WERI-Rb-1 (cell line): ENCODE results near the gene RIT2.

ENCODE experiments used
- DNase-seq: peaks from one replicate; pipeline ENCODE4 v3.0.0-alpha.2; 2020
- H3K27ac ChIP-seq: fragments of 250-450 bp; sonication (Bioruptor Pico); 2 replicates; pipeline ENCODE4 v1.5.1; 2020; ENCODE audit warnings: mild to moderate bottlenecking, moderate library complexity
- H3K27me3 ChIP-seq: fragments of 250-450 bp; sonication (Bioruptor Pico); 2 replicates; pipeline ENCODE4 v1.5.1; 2021; ENCODE audit warnings: mild to moderate bottlenecking, low read depth, moderate library complexity; ENCODE audit not compliant: insufficient read depth, severe bottlenecking
- H3K36me3 ChIP-seq: fragments of 250-450 bp; sonication (Bioruptor Pico); 2 replicates; pipeline ENCODE4 v1.5.1; 2020; ENCODE audit warnings: mild to moderate bottlenecking, moderate library complexity
- H3K4me3 ChIP-seq: 2 replicates; pipeline ENCODE4 v1.5.1; 2011; ENCODE audit warnings: low read depth, mild to moderate bottlenecking, control low read depth, low read length
- H3K9me3 ChIP-seq: fragments of 250-450 bp; sonication (Bioruptor Pico); 2 replicates; pipeline ENCODE4 v1.5.1; 2021; ENCODE audit warnings: mild to moderate bottlenecking, moderate library complexity; ENCODE audit not compliant: severe bottlenecking
- TF ChIP-seq, protein P1 (sequence below): IDR thresholded peaks from 2 replicates; pipeline ENCODE4 v1.5.1; 2011; ENCODE audit warnings: low read depth, mild to moderate bottlenecking, control low read depth, inconsistent platforms, low read length

The RIT2 gene

DNA sequence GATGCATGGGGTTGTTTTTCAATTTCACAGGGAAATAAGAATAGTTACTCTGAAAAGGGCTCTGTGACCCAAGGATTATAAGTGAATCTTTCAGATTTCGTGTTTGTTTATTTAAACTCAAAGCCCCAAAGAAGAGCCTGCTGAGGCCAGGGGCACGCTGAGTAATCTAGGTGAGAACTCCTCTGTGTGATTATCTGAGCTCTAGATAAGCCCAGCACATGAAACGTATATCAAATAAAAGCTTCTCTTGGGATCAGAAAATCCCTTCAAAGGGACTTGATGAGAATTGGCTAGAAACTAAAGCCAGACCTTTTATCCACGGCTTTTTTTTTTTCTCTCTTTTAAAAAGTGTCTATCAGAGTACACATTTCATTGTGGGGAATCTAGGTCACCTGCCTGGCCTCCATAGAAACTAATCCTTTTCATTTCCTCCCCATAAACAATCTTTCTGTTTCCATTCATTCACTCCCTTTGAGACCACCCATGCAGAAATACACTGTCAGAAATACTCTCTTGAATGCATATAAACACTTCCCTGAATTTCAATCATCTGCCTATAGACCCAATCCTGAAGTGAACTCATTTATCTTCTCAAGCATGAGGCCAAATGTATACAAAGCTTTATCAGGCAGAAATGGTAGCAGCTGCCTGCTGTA lies 137.4 kb downstream of the RIT2 start:
- no peaks in the 10 kb centered on the region for H3K36me3 ChIP-seq
- no peak overlapping the region for H3K27ac ChIP-seq
- no peak overlapping the region for H3K4me3 ChIP-seq
- H3K27me3 ChIP-seq: no peaks in the 10 kb centered on the region
- TF ChIP-seq, protein P1, sequence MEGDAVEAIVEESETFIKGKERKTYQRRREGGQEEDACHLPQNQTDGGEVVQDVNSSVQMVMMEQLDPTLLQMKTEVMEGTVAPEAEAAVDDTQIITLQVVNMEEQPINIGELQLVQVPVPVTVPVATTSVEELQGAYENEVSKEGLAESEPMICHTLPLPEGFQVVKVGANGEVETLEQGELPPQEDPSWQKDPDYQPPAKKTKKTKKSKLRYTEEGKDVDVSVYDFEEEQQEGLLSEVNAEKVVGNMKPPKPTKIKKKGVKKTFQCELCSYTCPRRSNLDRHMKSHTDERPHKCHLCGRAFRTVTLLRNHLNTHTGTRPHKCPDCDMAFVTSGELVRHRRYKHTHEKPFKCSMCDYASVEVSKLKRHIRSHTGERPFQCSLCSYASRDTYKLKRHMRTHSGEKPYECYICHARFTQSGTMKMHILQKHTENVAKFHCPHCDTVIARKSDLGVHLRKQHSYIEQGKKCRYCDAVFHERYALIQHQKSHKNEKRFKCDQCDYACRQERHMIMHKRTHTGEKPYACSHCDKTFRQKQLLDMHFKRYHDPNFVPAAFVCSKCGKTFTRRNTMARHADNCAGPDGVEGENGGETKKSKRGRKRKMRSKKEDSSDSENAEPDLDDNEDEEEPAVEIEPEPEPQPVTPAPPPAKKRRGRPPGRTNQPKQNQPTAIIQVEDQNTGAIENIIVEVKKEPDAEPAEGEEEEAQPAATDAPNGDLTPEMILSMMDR: no peak
- no peaks in the 10 kb centered on the region for H3K9me3 ChIP-seq
- DNase-seq: peak; percentile 58

DNA sequence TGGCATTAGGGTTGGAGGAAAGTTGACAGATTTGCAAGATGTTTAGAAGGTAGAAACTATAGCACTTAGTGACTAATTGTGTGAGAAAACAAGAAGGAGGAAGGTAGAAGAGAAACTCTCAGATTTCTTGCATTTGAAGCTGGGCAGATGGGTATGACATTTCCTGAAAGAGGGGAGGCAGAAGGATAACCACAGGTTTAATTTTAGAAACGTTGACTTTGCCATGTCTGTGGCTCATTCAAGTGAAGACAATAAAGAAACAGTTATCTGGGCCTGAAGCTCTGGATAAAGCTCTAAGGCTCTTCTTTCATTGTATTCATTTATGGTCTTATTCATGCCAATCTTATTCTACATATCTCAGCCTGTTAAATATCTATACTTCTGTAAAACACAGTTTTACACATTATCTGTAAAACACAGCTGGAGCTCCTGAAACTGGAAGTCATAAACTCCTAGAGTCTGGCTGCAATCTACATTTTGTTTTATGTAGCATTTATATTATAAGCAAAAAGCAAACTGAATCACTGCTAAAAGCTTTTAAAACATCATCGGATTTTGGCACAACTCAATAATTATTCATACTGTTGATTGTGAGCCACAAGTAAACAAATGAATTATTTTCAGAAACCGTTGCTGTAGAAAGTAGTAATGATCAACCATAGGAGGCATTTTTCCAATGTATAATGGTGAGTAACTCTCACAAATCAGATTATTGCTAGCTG lies 138.5 kb downstream of the RIT2 start:
- H3K36me3 ChIP-seq: no peaks in the 10 kb centered on the region
- no peak for DNase-seq
- TF ChIP-seq, protein P1: no peak
- H3K27me3 ChIP-seq: no peaks in the 10 kb centered on the region
- no peak overlapping the region for H3K27ac ChIP-seq
- no peak overlapping the region for H3K4me3 ChIP-seq
- H3K9me3 ChIP-seq: no peaks in the 10 kb centered on the region

DNA sequence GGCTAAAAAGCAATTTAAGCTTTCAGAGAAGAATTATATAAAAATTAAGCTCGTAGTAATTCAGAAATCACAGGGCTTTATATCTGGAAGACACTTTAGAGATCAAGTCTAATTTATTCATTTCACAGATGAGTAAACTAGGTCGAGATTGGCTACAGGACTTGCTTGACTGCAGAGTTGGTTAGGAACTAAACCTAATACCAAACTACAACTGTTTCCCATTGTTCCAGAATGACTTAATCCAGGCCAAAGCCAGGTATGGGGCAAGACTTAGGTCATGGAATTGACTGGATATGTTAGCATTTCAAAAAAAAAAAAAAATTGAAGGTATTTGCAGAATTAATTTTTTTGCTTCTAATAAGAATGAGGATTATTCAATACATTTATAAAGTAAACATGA lies 146.1 kb downstream of the RIT2 start:
- Histone ChIP-seq H3K9me3 (no peaks in the 10 kb centered on the region), H3K36me3 (no peaks in the 10 kb centered on the region), H3K4me3 (no peak overlapping the region), H3K27ac (no peak overlapping the region), H3K27me3 (no peaks in the 10 kb centered on the region)
- TF ChIP-seq, protein P1: no peak
- DNase-seq: no peak

DNA sequence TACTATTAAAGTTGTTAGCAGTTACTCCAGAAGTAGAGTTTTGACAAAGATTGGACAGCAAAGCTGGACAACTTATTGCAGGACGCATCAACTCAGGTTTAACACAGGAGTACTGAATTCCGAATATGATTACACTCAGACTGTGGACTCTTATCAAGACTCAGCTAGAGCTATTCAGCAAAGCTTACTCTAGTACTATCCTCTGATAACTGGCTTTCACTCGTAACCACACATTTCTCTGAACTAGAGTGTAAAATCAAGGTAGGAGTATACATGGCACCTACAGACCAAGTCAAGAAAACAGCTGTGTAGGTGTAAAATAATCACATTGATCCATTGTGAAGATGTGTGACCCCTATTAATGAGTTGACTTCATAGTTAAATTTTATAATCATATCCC lies 154.2 kb downstream of the RIT2 start:
- Histone ChIP-seq H3K4me3 (no peak overlapping the region), H3K27me3 (no peaks in the 10 kb centered on the region), H3K9me3 (no peaks in the 10 kb centered on the region), H3K36me3 (no peaks in the 10 kb centered on the region), H3K27ac (no peak overlapping the region)
- TF ChIP-seq, protein P1: no peak
- no peak for DNase-seq

DNA sequence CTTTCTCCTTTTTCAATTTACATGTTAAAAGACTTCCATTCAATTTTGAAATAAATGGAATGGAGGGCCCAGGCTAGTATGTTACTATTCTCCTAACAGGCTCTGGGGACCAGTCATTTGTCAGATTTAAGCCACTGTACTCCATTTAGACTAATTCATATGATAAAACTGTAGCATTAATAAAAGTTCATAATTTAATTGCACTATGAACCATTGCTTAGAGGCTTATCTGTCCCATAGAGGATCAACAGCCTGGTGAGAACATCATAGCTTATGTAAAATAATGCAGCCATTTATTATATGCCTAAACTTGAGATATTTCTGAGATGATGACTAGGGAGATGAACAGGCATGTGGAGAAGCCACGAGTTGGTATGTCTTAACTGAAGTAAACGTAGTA lies 156.0 kb downstream of the RIT2 start:
- Histone ChIP-seq H3K27ac (no peak overlapping the region), H3K9me3 (no peaks in the 10 kb centered on the region), H3K4me3 (no peak overlapping the region), H3K27me3 (no peaks in the 10 kb centered on the region), H3K36me3 (no peaks in the 10 kb centered on the region)
- TF ChIP-seq, protein P1: no peak
- DNase-seq: no peak
